ENCODE data around the gene CD58.

- TF ChIP-seq PATZ1 (CRISPR knock-in tag; IDR thresholded peaks at IDR 0.05; ENCODE audit: borderline replicate concordance): no peak
- TF ChIP-seq, protein P1, sequence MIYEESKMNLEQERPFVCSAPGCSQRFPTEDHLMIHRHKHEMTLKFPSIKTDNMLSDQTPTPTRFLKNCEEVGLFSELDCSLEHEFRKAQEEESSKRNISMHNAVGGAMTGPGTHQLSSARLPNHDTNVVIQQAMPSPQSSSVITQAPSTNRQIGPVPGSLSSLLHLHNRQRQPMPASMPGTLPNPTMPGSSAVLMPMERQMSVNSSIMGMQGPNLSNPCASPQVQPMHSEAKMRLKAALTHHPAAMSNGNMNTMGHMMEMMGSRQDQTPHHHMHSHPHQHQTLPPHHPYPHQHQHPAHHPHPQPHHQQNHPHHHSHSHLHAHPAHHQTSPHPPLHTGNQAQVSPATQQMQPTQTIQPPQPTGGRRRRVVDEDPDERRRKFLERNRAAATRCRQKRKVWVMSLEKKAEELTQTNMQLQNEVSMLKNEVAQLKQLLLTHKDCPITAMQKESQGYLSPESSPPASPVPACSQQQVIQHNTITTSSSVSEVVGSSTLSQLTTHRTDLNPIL (CRISPR knock-in tag; IDR thresholded peaks at IDR 0.05; ENCODE audit: low read depth): no peak
Observed at GRCh38 chr1:116580446-116581322, 9.9 kb upstream of the CD58 start.
